Esophagus muscularis mucosa (tissue), 4 donors: ENCODE data around the gene AQR. TPM values are rescaled to one million over a fixed set of nuclear protein-coding genes. Genes with fewer than 3 reads are reported as not detected.
"Not testable (repeated sequence)": the region's sequence is repeated elsewhere in the genome, so short reads cannot be mapped to it uniquely, and the experiment has no call there.

Experiments used
- DNase-seq: peaks from one replicate; pipeline ENCODE4 v3.0.0-alpha.2; 2017; ENCODE audit errors: extremely low spot score
- H3K27ac ChIP-seq, 4 donors: fragments of 200-600 bp; sonication (generic); replicated peaks in 1 of 4; 1 replicate in 3 of 4; 2 replicates in 1 of 4; pipeline ENCODE4 v1.5.1; 2016 to 2019; ENCODE audit warnings: mild to moderate bottlenecking in 1 of 4
- H3K27me3 ChIP-seq, 4 donors: fragments of 200-600 bp; sonication (generic); one replicate each; pipeline versions ENCODE4 v1.5.1 to v1.6.0; 2016 to 2019
- H3K36me3 ChIP-seq, 4 donors: fragments of 200-600 bp; sonication (generic); one replicate each; pipeline ENCODE4 v1.5.1; 2016 to 2019
- H3K4me1 ChIP-seq, 4 donors: fragments of 200-600 bp; sonication (generic); one replicate each; pipeline ENCODE4 v1.5.1; 2016 to 2019
- H3K4me3 ChIP-seq, 4 donors: fragments of 200-600 bp; sonication (generic); 1 replicate in 2 of 4; 2 replicates in 2 of 4; pipeline ENCODE4 v1.5.1; 2016 to 2019; ENCODE audit warnings: mild to moderate bottlenecking in 4 of 4, moderate library complexity in 1 of 4
- H3K9me3 ChIP-seq, 4 donors: fragments of 200-600 bp; sonication (generic); 1 replicate in 3 of 4; 2 replicates in 1 of 4; pipeline ENCODE4 v1.5.1; 2016 to 2019
- EP300 ChIP-seq: sonication (generic); formaldehyde crosslinking; IDR thresholded peaks from one replicate; pipeline ENCODE4 v1.6.1; 2017; ENCODE audit warnings: antibody characterized with exemption
- POLR2A ChIP-seq: fragments of 450-650 bp; IDR thresholded peaks from one replicate; pipeline ENCODE4 v1.6.1; 2017; ENCODE audit warnings: antibody characterized with exemption, moderate library complexity, mild to moderate bottlenecking, low read depth
- POLR2AphosphoS5 ChIP-seq, 2 donors: sonication (generic); formaldehyde crosslinking; IDR thresholded peaks; one replicate each; pipeline ENCODE4 v1.6.1; 2017; ENCODE audit warnings: antibody characterized with exemption in 2 of 2
- WGBS: methylation state at CpG from one replicate; pipeline ENCODE4 v1.1.5; 2018; 5-methylcytosine and 5-hydroxymethylcytosine counted together
- intact Hi-C: fragments of 100-400 bp; cut with DNase I; formaldehyde crosslinking; loops from one replicate; pipeline ENCODE4 v1.15.1; 2023
- total RNA-seq, 4 donors: library from RNA; depleted of rRNA; stranded (reverse); fragments of >200 nt; gene quantifications; one replicate each; pipeline versions ENCODE4 v1.1.0 to v1.2.1, GENCODE V29; 2016
- TF ChIP-seq, protein P1 (sequence below), 3 experiments: fragments of 200-600 bp in 2 of 3; fragments of 450-650 bp in 1 of 3; sonication (generic) in 2 of 3; IDR thresholded peaks; one replicate each; pipeline ENCODE4 v1.5.1; 2017 to 2019; ENCODE audit warnings: antibody characterized with exemption in 3 of 3, mild to moderate bottlenecking in 2 of 3, moderate library complexity in 1 of 3

The AQR gene
- total RNA-seq, 4 donors from 2014 or later: 14.2 to 18.7 (median 16.8) TPM

DNA sequence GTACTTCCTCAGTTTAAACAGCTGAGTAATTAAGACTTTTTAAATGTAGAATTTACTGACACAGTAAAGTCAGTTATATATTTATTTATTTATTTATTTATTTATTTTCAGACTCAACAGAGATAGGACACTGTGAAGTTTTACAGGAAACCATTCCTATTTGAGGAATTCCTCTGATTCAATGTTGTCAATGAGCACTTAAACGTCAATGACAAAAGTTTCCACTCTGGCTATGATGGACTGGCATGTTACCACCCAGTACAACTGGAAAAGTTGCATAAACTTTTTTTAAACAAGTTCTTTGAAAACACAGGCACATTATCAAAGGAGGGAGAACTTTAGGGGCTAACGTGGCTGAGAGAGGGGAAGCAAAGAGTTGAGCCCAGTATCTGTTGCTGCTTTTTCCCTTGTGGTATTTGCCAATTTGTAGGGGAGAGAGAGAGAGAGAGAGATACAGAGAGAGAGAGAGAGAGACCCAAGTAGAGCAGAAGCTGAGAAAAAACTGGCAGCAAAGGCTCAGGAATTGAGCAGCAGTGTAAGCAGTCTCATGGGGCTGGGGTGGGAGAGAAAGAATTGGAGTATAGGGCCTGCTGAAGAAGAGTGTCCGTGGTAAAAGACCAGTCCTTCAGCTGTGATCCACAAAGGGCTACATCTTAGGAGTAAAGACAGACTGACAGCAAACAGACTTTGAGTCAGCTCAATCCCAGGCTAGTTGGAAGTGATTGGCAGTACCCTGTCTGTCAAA lies 155.9 kb downstream of the AQR start:
- no peak for TF ChIP-seq POLR2A
- no peak for TF ChIP-seq EP300
- TF ChIP-seq, protein P1, sequence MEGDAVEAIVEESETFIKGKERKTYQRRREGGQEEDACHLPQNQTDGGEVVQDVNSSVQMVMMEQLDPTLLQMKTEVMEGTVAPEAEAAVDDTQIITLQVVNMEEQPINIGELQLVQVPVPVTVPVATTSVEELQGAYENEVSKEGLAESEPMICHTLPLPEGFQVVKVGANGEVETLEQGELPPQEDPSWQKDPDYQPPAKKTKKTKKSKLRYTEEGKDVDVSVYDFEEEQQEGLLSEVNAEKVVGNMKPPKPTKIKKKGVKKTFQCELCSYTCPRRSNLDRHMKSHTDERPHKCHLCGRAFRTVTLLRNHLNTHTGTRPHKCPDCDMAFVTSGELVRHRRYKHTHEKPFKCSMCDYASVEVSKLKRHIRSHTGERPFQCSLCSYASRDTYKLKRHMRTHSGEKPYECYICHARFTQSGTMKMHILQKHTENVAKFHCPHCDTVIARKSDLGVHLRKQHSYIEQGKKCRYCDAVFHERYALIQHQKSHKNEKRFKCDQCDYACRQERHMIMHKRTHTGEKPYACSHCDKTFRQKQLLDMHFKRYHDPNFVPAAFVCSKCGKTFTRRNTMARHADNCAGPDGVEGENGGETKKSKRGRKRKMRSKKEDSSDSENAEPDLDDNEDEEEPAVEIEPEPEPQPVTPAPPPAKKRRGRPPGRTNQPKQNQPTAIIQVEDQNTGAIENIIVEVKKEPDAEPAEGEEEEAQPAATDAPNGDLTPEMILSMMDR (IDR thresholded peaks at IDR 0.05): no peak
- no peak for TF ChIP-seq POLR2AphosphoS5 (IDR thresholded peaks at IDR 0.05)
- Histone ChIP-seq H3K27me3 (no peaks in the 10 kb centered on the region), H3K27ac (no peak overlapping the region), H3K9me3 (no peaks in the 10 kb centered on the region), H3K4me3 (no peak overlapping the region), H3K4me1 (no peaks in the 10 kb centered on the region), H3K36me3 (no peaks in the 10 kb centered on the region)
- intact Hi-C loops: no loop called here
- WGBS: 64% methylated on average over 3 of the region's 3 CpGs
- no peak for DNase-seq

DNA sequence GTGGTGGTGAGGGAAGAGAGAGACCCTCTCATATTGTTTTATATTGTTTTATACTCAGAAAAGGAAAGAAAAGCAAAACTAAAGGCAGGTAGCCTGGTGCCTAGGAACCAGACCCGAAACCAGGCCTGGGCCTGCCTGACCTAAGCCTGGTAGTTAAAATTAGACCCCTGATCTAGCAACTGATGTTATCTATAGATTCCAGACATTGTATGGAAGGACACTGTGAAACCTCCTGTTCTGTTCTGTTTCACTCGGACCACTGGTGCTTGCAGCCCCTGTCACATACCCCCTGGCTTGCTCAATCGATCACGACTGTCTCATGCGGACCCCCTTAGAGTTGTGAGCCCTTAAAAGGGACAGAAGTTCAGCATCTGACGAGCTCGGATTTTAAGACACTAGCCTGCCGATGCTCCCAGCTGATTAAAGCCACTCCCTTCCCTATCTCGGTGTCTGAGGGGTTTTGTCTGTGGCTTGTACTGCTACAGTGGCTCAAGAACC lies 156.6 kb downstream of the AQR start:
- H3K36me3 ChIP-seq, H3K4me3 ChIP-seq, H3K4me1 ChIP-seq, DNase-seq, intact Hi-C loops, H3K9me3 ChIP-seq, H3K27me3 ChIP-seq, H3K27ac ChIP-seq: not testable (repeated sequence)
- WGBS: 76% methylated on average over 9 of the region's 9 CpGs

DNA sequence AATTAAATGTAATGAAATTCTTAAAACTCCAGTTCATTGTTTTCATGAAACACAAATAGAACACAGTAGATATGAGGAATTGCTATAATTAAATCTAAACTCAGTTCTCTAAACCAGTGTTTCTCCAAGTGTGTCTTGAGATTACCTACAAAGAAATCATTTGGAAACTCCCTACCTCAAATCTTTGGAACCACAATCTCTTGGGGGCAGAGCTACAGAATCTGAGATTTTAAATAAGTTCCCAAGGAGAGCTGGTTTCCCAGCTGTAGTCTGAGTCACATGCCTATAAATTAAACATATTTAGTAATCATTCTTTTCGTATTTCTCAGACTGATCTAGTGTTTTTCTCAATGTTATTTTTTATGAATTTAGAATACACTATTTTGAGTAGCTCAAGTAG lies 157.2 kb downstream of the AQR start:
- Histone ChIP-seq H3K27ac (no peak overlapping the region), H3K36me3 (no peaks in the 10 kb centered on the region), H3K4me1 (no peaks in the 10 kb centered on the region), H3K27me3 (no peaks in the 10 kb centered on the region), H3K4me3 (no peak overlapping the region), H3K9me3 (no peaks in the 10 kb centered on the region)
- TF ChIP-seq EP300 (no peak), POLR2A (no peak), POLR2AphosphoS5 (IDR thresholded peaks at IDR 0.05) (no peak)
- TF ChIP-seq, protein P1 (IDR thresholded peaks at IDR 0.05): no peak
- no peak for DNase-seq
- WGBS: 70% methylated on average over 1 of the region's 1 CpG
- intact Hi-C loops: no loop called here

DNA sequence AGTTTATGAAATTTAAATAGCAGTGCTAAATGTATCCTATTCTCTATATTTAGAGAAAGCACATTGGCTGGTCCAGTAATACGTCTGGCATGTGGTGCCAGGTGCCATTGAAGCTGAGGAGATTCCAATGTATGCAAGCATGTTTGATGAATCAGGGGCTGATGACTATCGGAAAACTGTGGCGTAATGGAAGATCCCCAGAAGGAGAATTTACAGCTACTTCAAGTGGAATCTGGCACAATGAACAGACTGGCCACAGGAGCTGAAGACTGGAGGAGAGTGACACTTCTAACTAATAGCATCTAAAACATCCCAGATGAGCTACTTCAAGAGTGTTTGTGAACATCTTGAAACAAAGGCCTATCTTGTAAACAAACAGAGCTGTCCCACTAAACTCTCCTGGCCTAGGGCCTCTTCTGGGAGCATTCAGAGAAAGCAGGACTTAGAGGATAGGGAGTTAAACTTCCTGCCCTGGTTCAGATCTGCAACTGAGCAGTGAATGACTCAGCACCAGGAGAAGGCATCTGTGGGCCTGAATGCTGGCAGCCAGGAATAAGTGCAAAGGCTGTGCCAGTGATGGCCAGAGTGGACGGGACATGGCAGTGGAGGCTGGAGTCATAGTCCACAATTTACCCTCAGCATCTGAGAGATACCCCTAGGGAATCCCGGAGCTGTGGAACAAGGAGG lies 159.0 kb downstream of the AQR start:
- no peak overlapping the region for H3K4me3 ChIP-seq
- no peaks in the 10 kb centered on the region for H3K27me3 ChIP-seq
- H3K4me1 ChIP-seq: no peaks in the 10 kb centered on the region
- TF ChIP-seq EP300: no peak
- no peak for TF ChIP-seq POLR2A
- no peak for TF ChIP-seq POLR2AphosphoS5 (IDR thresholded peaks at IDR 0.05)
- TF ChIP-seq, protein P1 (IDR thresholded peaks at IDR 0.05): no peak
- no peaks in the 10 kb centered on the region for H3K9me3 ChIP-seq
- DNase-seq: no peak
- intact Hi-C loops: no loop called here
- peak overlapping the region in 1 of 4 donors; percentile 1 for H3K27ac ChIP-seq
- 76% methylated on average over 5 of the region's 5 CpGs for WGBS
- no peaks in the 10 kb centered on the region for H3K36me3 ChIP-seq

DNA sequence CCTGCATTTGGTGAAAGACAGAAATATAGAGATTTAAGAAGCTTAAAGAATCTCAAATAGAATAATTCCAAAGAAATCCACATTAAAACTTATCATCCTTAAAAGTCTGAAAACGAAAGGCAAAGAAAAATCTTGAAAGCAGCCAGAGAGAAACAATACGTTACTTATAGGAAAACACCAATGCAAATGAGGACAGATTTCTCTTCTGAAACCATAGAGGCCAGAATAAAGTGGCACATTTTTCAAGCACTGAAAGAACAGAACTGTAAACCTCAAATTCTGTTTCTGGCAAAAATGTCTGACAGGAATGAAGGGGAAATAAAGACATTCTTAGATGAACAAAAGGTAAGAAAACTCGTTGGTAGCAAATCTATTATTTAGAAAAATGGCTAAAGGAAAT lies 160.4 kb downstream of the AQR start:
- no peaks in the 10 kb centered on the region for H3K4me1 ChIP-seq
- H3K27me3 ChIP-seq: no peaks in the 10 kb centered on the region
- intact Hi-C loops: no loop called here
- H3K36me3 ChIP-seq: no peaks in the 10 kb centered on the region
- no peak overlapping the region for H3K27ac ChIP-seq
- no peaks in the 10 kb centered on the region for H3K9me3 ChIP-seq
- H3K4me3 ChIP-seq: no peak overlapping the region
- no peak for TF ChIP-seq POLR2AphosphoS5 (IDR thresholded peaks at IDR 0.05)
- no peak for TF ChIP-seq POLR2A
- no peak for TF ChIP-seq EP300
- TF ChIP-seq, protein P1 (IDR thresholded peaks at IDR 0.05): no peak
- WGBS: 76% methylated on average over 3 of the region's 3 CpGs
- DNase-seq: no peak
